IMR-90 (cell line): Measurements from ENCODE around the gene SEPTIN3. TPM values are rescaled to one million over a fixed set of nuclear protein-coding genes. Genes with fewer than 3 reads are reported as not detected.

Source experiments
- ATAC-seq: fragments of 200-7000 bp; cut with Tn5 transposase; 2 replicates; pipeline ENCODE4 v1.9.1; 2020; ENCODE audit warnings: low read depth, mild to moderate bottlenecking, moderate library complexity
- BruUV-seq: library from RNA; stranded (reverse); fragments of 400-500 nt; replicated peaks from 2 replicates; lab custom pipeline; 2021; lab: Mats Ljungman, UMichigan
- CTCF ChIA-PET: fragments of 300-600 bp; formaldehyde crosslinking; extraction: SDS; loops from one replicate; lab custom pipeline; 2021; ENCODE audit warnings: antibody characterized with exemption; lab: Yijun Ruan, JAX
- POLR2A ChIA-PET: fragments of 300-600 bp; sonication (Branson Sonifier 250); formaldehyde crosslinking; loops from one replicate; lab custom pipeline; 2022; ENCODE audit warnings: antibody characterized with exemption; ENCODE audit not compliant: unreplicated experiment; lab: Charles Lee
- DNase-seq: peaks from one replicate; pipeline ENCODE4 v3.0.0; 2013
- H2AFZ ChIP-seq: replicated peaks from 2 replicates; pipeline ENCODE3; 2013; ENCODE audit warnings: low read length, mild to moderate bottlenecking; ENCODE audit not compliant: poor library complexity
- H2AK5ac ChIP-seq: 2 replicates; pipeline ENCODE4 v1.6.1; 2013; ENCODE audit warnings: low read depth, low read length, inconsistent platforms
- H2AK9ac ChIP-seq: replicated peaks from 2 replicates; pipeline ENCODE3; 2013; ENCODE audit warnings: mild to moderate bottlenecking, low read depth, low read length, moderate library complexity; ENCODE audit not compliant: poor library complexity
- H2BK120ac ChIP-seq: 2 replicates; pipeline ENCODE4 v1.6.1; 2013; ENCODE audit warnings: low read depth, low read length, inconsistent platforms
- H2BK15ac ChIP-seq: 3 replicates; pipeline ENCODE4 v1.6.1; 2013; ENCODE audit warnings: low read depth, low read length, inconsistent platforms
- H2BK20ac ChIP-seq: 2 replicates; pipeline ENCODE4 v1.6.1; 2013; ENCODE audit warnings: low read depth, mild to moderate bottlenecking, inconsistent platforms, low read length, moderate library complexity
- H2BK5ac ChIP-seq: 2 replicates; pipeline ENCODE4 v1.6.1; 2013; ENCODE audit warnings: mild to moderate bottlenecking, low read depth, low read length, inconsistent platforms; ENCODE audit not compliant: poor library complexity, severe bottlenecking
- H3K14ac ChIP-seq: replicated peaks from 2 replicates; pipeline ENCODE4 v1.6.1; 2013; ENCODE audit warnings: low read depth, low read length, inconsistent platforms
- H3K18ac ChIP-seq: 2 replicates; pipeline ENCODE4 v1.6.1; 2013; ENCODE audit warnings: low read depth, low read length, control low read depth
- H3K23ac ChIP-seq: 2 replicates; pipeline ENCODE4 v1.6.1; 2013; ENCODE audit warnings: low read depth, low read length, inconsistent platforms
- H3K27ac ChIP-seq: 2 replicates; pipeline ENCODE4 v1.5.1; 2013; ENCODE audit warnings: mild to moderate bottlenecking, control low read depth, low read length; ENCODE audit not compliant: insufficient read depth
- H3K27me3 ChIP-seq: 2 replicates; pipeline ENCODE4 v1.6.1; 2013; ENCODE audit warnings: low read length; ENCODE audit not compliant: control insufficient read depth, insufficient read depth
- H3K36me3 ChIP-seq: 2 replicates; pipeline ENCODE4 v1.6.1; 2013; ENCODE audit warnings: low read length, mixed read lengths; ENCODE audit not compliant: control insufficient read depth, insufficient read depth
- H3K4ac ChIP-seq: 2 replicates; pipeline ENCODE4 v1.6.1; 2013; ENCODE audit warnings: low read depth, low read length, inconsistent platforms
- H3K4me1 ChIP-seq: 2 replicates; pipeline ENCODE4 v1.6.1; 2013; ENCODE audit warnings: low read length, mixed read lengths; ENCODE audit not compliant: control insufficient read depth, insufficient read depth
- H3K4me2 ChIP-seq: 2 replicates; pipeline ENCODE4 v1.6.1; 2013; ENCODE audit warnings: low read depth, mild to moderate bottlenecking, control low read depth, low read length, moderate library complexity
- H3K4me3 ChIP-seq: 2 replicates; pipeline ENCODE4 v1.5.1; 2013; ENCODE audit warnings: low read depth, mild to moderate bottlenecking, control low read depth, low read length, moderate library complexity; ENCODE audit not compliant: insufficient read depth
- H3K56ac ChIP-seq: 2 replicates; pipeline ENCODE4 v1.6.1; 2013; ENCODE audit warnings: low read length, inconsistent platforms; ENCODE audit not compliant: insufficient read depth; ENCODE audit errors: extremely low read depth
- H3K79me1 ChIP-seq, 2 experiments: 2 replicates each; pipeline ENCODE4 v1.6.1; 2013; ENCODE audit warnings: low read length in 2 of 2, inconsistent platforms in 1 of 2, low read depth in 1 of 2
- H3K9ac ChIP-seq: 2 replicates; pipeline ENCODE4 v1.6.1; 2013; ENCODE audit warnings: low read depth, low read length, control low read depth
- H3K9me1 ChIP-seq: 2 replicates; pipeline ENCODE4 v1.6.1; 2013; ENCODE audit warnings: low read length, inconsistent platforms; ENCODE audit not compliant: insufficient read depth
- H3K9me3 ChIP-seq: 2 replicates; pipeline ENCODE4 v1.6.1; 2013; ENCODE audit warnings: low read length; ENCODE audit not compliant: control insufficient read depth, insufficient read depth
- H4K20me1 ChIP-seq: 2 replicates; pipeline ENCODE4 v1.6.1; 2013; ENCODE audit warnings: low read length, inconsistent platforms; ENCODE audit not compliant: insufficient read depth
- H4K5ac ChIP-seq: 2 replicates; pipeline ENCODE4 v1.6.1; 2013; ENCODE audit warnings: mild to moderate bottlenecking, low read depth, low read length, control low read depth
- H4K8ac ChIP-seq, 2 experiments: 2 replicates each; pipeline ENCODE4 v1.6.1; 2013; ENCODE audit warnings: low read depth in 2 of 2, low read length in 2 of 2, control low read depth in 1 of 2, inconsistent platforms in 1 of 2
- H4K91ac ChIP-seq: 2 replicates; pipeline ENCODE4 v1.6.1; 2013; ENCODE audit warnings: low read depth, low read length, inconsistent platforms; ENCODE audit not compliant: insufficient read depth
- NFE2L2 ChIP-seq: fragments of 150-350 bp; IDR thresholded peaks from 2 replicates; pipeline ENCODE4 v1.6.1; 2016; ENCODE audit warnings: low read depth, mild to moderate bottlenecking, low read length
- POLR2A ChIP-seq: IDR thresholded peaks from 2 replicates; pipeline ENCODE4 v1.6.1; 2012; ENCODE audit warnings: mild to moderate bottlenecking, low read depth, low read length
- RFX5 ChIP-seq: IDR thresholded peaks from 2 replicates; pipeline ENCODE4 v1.8.0; 2012; ENCODE audit warnings: low read depth, mild to moderate bottlenecking, low read length, moderate library complexity
- SMC3 ChIP-seq: fragments of 150-350 bp; IDR thresholded peaks from 2 replicates; pipeline ENCODE4 v1.6.1; 2016; ENCODE audit warnings: low read depth, mild to moderate bottlenecking, antibody characterized with exemption, low read length, moderate library complexity
- WGBS, 2 experiments: methylation state at CpG; one replicate each; pipeline versions ENCODE4 v1.1.5 to v1.1.7; 2013; ENCODE audit warnings: missing lambda C conversion rate in 2 of 2; ENCODE audit not compliant: insufficient read length in 1 of 2; ENCODE audit errors: extremely low coverage in 2 of 2; 5-methylcytosine and 5-hydroxymethylcytosine counted together
- dilution Hi-C: fragments of 300-500 bp; cut with HindIII; formaldehyde crosslinking; loops from one replicate; pipeline ENCODE4 v1.14.3; 2018; ENCODE audit warnings: low sequenced_read_pairs; ENCODE audit not compliant: unreplicated experiment
- in situ Hi-C: fragments of 300-500 bp; cut with MboI; formaldehyde crosslinking; loops from 3 replicates; pipeline ENCODE4 v1.14.3; 2019; ENCODE audit warnings: low sequenced_read_pairs, inconsistent platforms, mixed read lengths
- intact Hi-C: fragments of 100-400 bp; cut with micrococcal nuclease; formaldehyde crosslinking; loops from 2 replicates; pipeline ENCODE4 v1.10.0; 2022
- polyA plus RNA-seq, 3 experiments: library from polyadenylated mRNA; depleted of rRNA; stranded (reverse); fragments of >200 nt; gene quantifications; 2 replicates each; pipeline ENCODE4 v1.2.3, GENCODE V29; 2012; ENCODE audit warnings: low replicate concordance in 1 of 3
- total RNA-seq: library from RNA; depleted of rRNA; stranded (reverse); fragments of >200 nt; gene quantifications from 2 replicates; pipeline ENCODE4 v1.2.3, GENCODE V29; 2012

The SEPTIN3 gene
- total and polyA plus RNA-seq, 2 of the 4 experiments (the other 2 are of a cell fraction): 0.15 to 0.18 TPM

- BruUV-seq: no TSS peak
- in situ Hi-C loops (no loop called here), dilution Hi-C loops (no loop called here), intact Hi-C loops (no loop called here)
- Histone ChIP-seq H3K9me1 (no peaks in the 10 kb centered on the region), H4K8ac (no peak overlapping the region), H2BK15ac (no peak overlapping the region), H3K4ac (no peak overlapping the region), H2AFZ (no peak overlapping the region), H2BK120ac (no peak overlapping the region), H3K4me2 (no peak overlapping the region), H4K5ac (no peak overlapping the region), H2BK5ac (no peak overlapping the region), H3K79me1 (no peaks in the 10 kb centered on the region), H2AK5ac (no peak overlapping the region), H3K9ac (no peak overlapping the region), H4K20me1 (no peaks in the 10 kb centered on the region), H3K9me3 (no peaks in the 10 kb centered on the region), H3K23ac (no peak overlapping the region), H3K4me3 (no peak overlapping the region), H3K4me1 (no peaks in the 10 kb centered on the region), H3K18ac (no peak overlapping the region), H4K91ac (no peak overlapping the region), H3K56ac (no peak overlapping the region), H3K14ac (no peak overlapping the region), H2BK20ac (no peak overlapping the region), H2AK9ac (no peak overlapping the region), H3K27ac (no peak overlapping the region), H3K36me3 (no peaks in the 10 kb centered on the region), H3K27me3 (peaks cover 17% of the 10 kb centered on the region)
- CTCF ChIA-PET: no interaction called here
- no peak for DNase-seq
- POLR2A ChIA-PET: no interaction called here
- no peak for ATAC-seq
- WGBS, 2 experiments: 57% methylated on average over 1 of the region's 10 CpGs; no CpG with 5 or more reads in 1 of the 2 experiments
- no peak for TF ChIP-seq NFE2L2
- TF ChIP-seq RFX5: no peak
- no peak for TF ChIP-seq SMC3
- no peak for TF ChIP-seq POLR2A
These were observed 46.9 kb downstream of the SEPTIN3 start for GRCh38 chr22:42016111-42016510.
